OCI-LY7 (cell line): ENCODE results near the gene KIFC1. TPM values are rescaled to one million over a fixed set of nuclear protein-coding genes. Genes with fewer than 3 reads are reported as not detected.
"Not testable (repeated sequence)": the region's sequence is repeated elsewhere in the genome, so short reads cannot be mapped to it uniquely, and the experiment has no call there.

Experiments
- BruUV-seq: library from RNA; stranded (reverse); fragments of 400-500 nt; replicated peaks from 2 replicates; lab custom pipeline; 2021; lab: Mats Ljungman, UMichigan
- CTCF ChIA-PET: fragments of 300-600 bp; sonication (Branson Sonifier 250); formaldehyde crosslinking; loops from one replicate; lab custom pipeline; 2022; ENCODE audit warnings: antibody characterized with exemption; ENCODE audit not compliant: unreplicated experiment; lab: Charles Lee
- POLR2A ChIA-PET: fragments of 300-600 bp; sonication (Branson Sonifier 250); formaldehyde crosslinking; loops from one replicate; lab custom pipeline; 2022; ENCODE audit warnings: antibody characterized with exemption; lab: Charles Lee
- DNase-seq: peaks from one replicate; pipeline ENCODE4 v3.0.0-alpha.2; 2015; ENCODE audit warnings: low spot score
- H2AFZ ChIP-seq: fragments of 200-600 bp; sonication (generic), shearing (Covaris generic); 2 replicates; pipeline ENCODE4 v1.6.1; 2014; ENCODE audit warnings: mild to moderate bottlenecking, antibody characterized with exemption, low read length, moderate library complexity
- H3K27ac ChIP-seq: fragments of 200-600 bp; sonication (generic); 2 replicates; pipeline ENCODE4 v1.5.1; 2014; ENCODE audit warnings: mixed run types, low read depth, mild to moderate bottlenecking, moderate library complexity, low read length, inconsistent platforms; ENCODE audit not compliant: poor library complexity, severe bottlenecking
- H3K36me3 ChIP-seq: fragments of 200-600 bp; sonication (generic); 2 replicates; pipeline ENCODE4 v1.6.1; 2014; ENCODE audit warnings: mild to moderate bottlenecking, antibody characterized with exemption, low read length, moderate library complexity, mixed read lengths; ENCODE audit not compliant: insufficient read depth
- H3K4me1 ChIP-seq: fragments of 200-600 bp; sonication (generic); 2 replicates; pipeline ENCODE4 v1.5.1; 2014; ENCODE audit warnings: mild to moderate bottlenecking, low read length; ENCODE audit not compliant: insufficient read depth, poor library complexity, severe bottlenecking
- H3K4me2 ChIP-seq: fragments of 200-600 bp; sonication (generic); 2 replicates; pipeline ENCODE4 v1.6.1; 2014; ENCODE audit warnings: mild to moderate bottlenecking, low read length
- H3K4me3 ChIP-seq: fragments of 200-600 bp; sonication (generic); 2 replicates; pipeline ENCODE4 v1.5.1; 2014; ENCODE audit warnings: mild to moderate bottlenecking, low read depth, low read length; ENCODE audit not compliant: poor library complexity, severe bottlenecking
- H3K79me2 ChIP-seq: fragments of 200-600 bp; sonication (generic); 2 replicates; pipeline ENCODE4 v1.6.1; 2016; ENCODE audit warnings: low read depth, mild to moderate bottlenecking, low read length, moderate library complexity, mixed read lengths; ENCODE audit not compliant: insufficient read depth
- H3K9me2 ChIP-seq: fragments of 200-600 bp; sonication (generic); 2 replicates; pipeline ENCODE4 v1.6.1; 2016; ENCODE audit warnings: mild to moderate bottlenecking, low read length, mixed read lengths; ENCODE audit not compliant: insufficient read depth
- H3K9me3 ChIP-seq: fragments of 200-600 bp; sonication (generic); 2 replicates; pipeline ENCODE4 v1.6.1; 2014; ENCODE audit warnings: mild to moderate bottlenecking, mixed run types, low read length, mixed read lengths
- H4K20me1 ChIP-seq: fragments of 200-600 bp; sonication (generic); 2 replicates; pipeline ENCODE4 v1.6.1; 2014; ENCODE audit warnings: mild to moderate bottlenecking, antibody characterized with exemption, low read length, moderate library complexity, mixed read lengths; ENCODE audit not compliant: insufficient read depth
- EZH2phosphoT487 ChIP-seq: fragments of 200-600 bp; sonication (generic); IDR thresholded peaks from 2 replicates; pipeline ENCODE4 v1.6.1; 2018; ENCODE audit warnings: low read depth, borderline replicate concordance, mild to moderate bottlenecking, mixed run types, antibody characterized with exemption, low read length, moderate library complexity, mixed read lengths
- intact Hi-C: fragments of 100-400 bp; cut with micrococcal nuclease; formaldehyde crosslinking; loops from one replicate; pipeline ENCODE4 v1.10.0; 2022; ENCODE audit not compliant: unreplicated experiment
- total RNA-seq, 2 experiments: library from RNA; depleted of rRNA in 1 of 2; stranded (reverse); fragments of >200 nt in 1 of 2; shearing (Covaris generic) in 1 of 2; gene quantifications; 2 replicates each; pipeline ENCODE4 v1.2.3, GENCODE V29; 2014 to 2022
- TF ChIP-seq, protein P1 (sequence below): fragments of 200-600 bp; sonication (generic); conservative IDR thresholded peaks from 2 replicates; pipeline ENCODE4 v1.5.1; 2014; ENCODE audit warnings: mild to moderate bottlenecking, antibody characterized with exemption, low read length, moderate library complexity, mixed read lengths

KIFC1 gene
- total RNA-seq, 2 experiments from 2014 or later: 138 to 167 TPM

DNA sequence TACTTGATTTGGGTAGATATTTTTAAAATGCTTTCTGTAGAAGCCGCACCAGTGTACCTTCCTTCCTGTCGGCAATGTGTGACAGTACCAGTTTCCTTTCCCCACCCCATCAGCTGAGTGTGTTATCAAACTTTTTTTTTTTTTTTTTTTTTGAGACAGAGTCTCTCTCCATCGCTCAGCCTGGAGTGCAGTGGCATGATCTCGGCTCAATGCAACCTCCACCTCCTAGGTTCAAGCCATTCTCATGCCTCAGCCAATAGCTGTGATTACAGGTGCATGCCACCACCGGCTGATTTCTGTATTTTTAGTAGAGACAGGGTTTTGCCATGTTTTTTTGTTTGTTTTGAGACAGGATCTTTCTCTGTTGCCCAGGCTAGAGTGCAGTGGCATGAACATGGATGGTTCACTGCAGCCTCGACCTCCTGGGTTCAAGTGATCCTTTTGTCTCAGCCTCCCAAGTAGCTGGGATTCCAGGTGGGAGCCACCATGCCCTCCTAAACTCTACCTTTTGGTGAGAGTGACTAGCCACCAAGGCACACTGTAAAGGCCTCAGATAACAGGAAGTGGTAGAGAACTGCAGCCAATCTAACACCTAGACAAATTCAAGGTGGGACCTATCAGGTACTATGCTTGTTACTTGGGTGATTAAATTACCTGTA lies 47.5 kb upstream of the KIFC1 start:
- ChIA-PET POLR2A (interaction anchor here (0.7 to 4.4 kb wide), 5 partner anchors 13 to 166 kb away, joined by 3 to 20 read pairs (median 8); partner anchors contain the start of gene ZBTB22), CTCF (interaction anchor here (0.7 to 1.5 kb wide), 2 partner anchors 10 to 26 kb away, joined by 4 to 6 read pairs; partner anchors contain the start of gene ZBTB22)
- peak overlapping the region; percentile 78 for H3K4me2 ChIP-seq
- peak overlapping the region; percentile 77; the same call in 1 of the 2 replicates for H2AFZ ChIP-seq
- no peaks in the 10 kb centered on the region for H3K79me2 ChIP-seq
- peak; percentile 78 for DNase-seq
- intact Hi-C loops: loop anchor here (2.0 kb wide), 2 partner anchors 45 to 67 kb away; partner anchors contain the start of genes B3GALT4 and RGL2
- peak overlapping the region; percentile 39 for H3K4me3 ChIP-seq
- H3K36me3 ChIP-seq: no peaks in the 10 kb centered on the region
- peak overlapping the region; percentile 86 for H3K27ac ChIP-seq
- no peaks in the 10 kb centered on the region for H4K20me1 ChIP-seq
- BruUV-seq: no TSS peak
- no peaks in the 10 kb centered on the region for H3K9me3 ChIP-seq
- peaks cover 47% of the 10 kb centered on the region for H3K4me1 ChIP-seq
- TF ChIP-seq, protein P1, sequence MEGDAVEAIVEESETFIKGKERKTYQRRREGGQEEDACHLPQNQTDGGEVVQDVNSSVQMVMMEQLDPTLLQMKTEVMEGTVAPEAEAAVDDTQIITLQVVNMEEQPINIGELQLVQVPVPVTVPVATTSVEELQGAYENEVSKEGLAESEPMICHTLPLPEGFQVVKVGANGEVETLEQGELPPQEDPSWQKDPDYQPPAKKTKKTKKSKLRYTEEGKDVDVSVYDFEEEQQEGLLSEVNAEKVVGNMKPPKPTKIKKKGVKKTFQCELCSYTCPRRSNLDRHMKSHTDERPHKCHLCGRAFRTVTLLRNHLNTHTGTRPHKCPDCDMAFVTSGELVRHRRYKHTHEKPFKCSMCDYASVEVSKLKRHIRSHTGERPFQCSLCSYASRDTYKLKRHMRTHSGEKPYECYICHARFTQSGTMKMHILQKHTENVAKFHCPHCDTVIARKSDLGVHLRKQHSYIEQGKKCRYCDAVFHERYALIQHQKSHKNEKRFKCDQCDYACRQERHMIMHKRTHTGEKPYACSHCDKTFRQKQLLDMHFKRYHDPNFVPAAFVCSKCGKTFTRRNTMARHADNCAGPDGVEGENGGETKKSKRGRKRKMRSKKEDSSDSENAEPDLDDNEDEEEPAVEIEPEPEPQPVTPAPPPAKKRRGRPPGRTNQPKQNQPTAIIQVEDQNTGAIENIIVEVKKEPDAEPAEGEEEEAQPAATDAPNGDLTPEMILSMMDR: no peak
- no peak for TF ChIP-seq EZH2phosphoT487
- H3K9me2 ChIP-seq: no peaks in the 10 kb centered on the region

DNA sequence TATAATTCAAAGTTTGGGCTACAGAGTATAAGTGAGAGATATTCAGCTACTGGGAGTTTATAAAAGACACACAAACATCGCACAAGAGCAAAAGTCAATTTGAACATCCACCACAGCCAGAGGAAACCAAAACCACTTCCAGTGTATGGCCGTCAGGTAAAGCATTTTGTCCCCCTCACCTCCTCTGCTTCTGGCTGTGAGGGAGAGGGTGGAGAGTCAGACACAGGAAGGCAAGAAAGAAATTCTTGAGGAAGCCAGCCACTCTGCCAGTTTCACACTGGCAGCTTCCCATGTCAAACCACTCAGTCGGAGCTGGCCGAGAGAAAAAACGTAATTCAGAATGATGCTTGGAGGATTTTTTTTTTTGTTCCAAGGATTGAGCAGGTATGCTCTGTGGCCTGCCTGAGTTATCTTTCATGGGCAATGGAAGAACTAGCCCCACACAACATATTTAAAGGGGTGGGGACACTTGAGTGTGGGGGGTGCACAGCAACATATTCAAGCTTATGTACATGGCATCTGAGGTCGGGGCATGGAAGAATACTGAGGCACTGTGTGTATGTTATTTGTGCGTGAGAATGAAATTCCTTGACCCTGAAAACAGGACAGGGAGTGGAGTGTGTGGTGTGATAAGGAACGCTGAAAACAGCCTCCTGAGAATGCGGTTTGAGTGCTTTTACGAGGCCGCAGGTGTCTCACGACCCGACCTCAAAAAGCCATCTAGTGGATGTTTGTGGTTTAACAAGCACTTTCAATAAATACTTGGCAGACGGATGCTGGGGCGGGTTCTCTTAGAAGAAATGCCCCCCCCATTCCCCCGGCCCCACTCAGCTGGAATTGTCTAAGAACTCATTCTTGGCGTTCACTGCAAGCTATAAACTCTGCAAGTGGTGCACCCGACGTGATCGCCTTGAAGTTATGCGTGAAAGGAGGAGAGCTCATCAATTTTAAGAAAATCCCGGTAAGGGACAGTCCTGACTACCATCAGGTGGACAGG lies 46.6 kb upstream of the KIFC1 start:
- no peaks in the 10 kb centered on the region for H3K9me2 ChIP-seq
- peaks cover 49% of the 10 kb centered on the region for H3K4me1 ChIP-seq
- intact Hi-C loops: loop anchor here (1.0 to 2.0 kb wide), 5 partner anchors 21 to 68 kb away; partner anchors contain the start of genes B3GALT4, KIFC1, RGL2 and TAPBP
- no TSS peak for BruUV-seq
- DNase-seq: peak; percentile 91
- no peaks in the 10 kb centered on the region for H3K36me3 ChIP-seq
- no peaks in the 10 kb centered on the region for H4K20me1 ChIP-seq
- H3K4me2 ChIP-seq: peak overlapping the region; percentile 78
- H3K27ac ChIP-seq: peak overlapping the region; percentile 86
- ChIA-PET POLR2A (interaction anchor here (0.7 to 4.4 kb wide), 7 partner anchors 15 to 251 kb away, joined by 3 to 20 read pairs (median 6); partner anchors contain the start of genes RPS18, VPS52 and ZBTB22), CTCF (interaction anchor here (1.5 kb wide), 1 partner anchor 27 kb away, joined by 6 read pairs; the partner anchor contains the start of gene ZBTB22)
- no peaks in the 10 kb centered on the region for H3K79me2 ChIP-seq
- H3K9me3 ChIP-seq: no peaks in the 10 kb centered on the region
- H3K4me3 ChIP-seq: peak overlapping the region; percentile 39
- H2AFZ ChIP-seq: peak overlapping the region; percentile 77; the same call in 1 of the 2 replicates
- TF ChIP-seq EZH2phosphoT487: no peak
- TF ChIP-seq, protein P1: peak; percentile 75

DNA sequence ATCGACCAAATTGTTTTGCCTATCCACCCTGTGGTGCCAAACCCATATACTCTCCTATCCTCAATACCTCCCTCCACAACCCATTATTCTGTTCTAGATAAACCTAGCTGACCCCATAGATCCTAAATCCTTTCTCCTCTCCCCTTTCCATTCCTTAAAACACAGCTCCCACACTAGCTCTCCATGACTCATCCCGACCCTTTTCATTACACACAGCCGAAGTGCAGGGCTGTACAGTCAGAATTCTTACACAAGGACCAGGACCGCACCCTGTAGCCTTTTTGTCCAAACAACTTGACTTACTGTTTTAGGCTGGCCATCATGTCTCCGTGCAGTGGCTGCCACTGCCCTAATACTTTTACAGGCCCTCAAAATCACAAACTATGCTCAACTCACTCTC lies 44.7 kb upstream of the KIFC1 start:
- BruUV-seq, H3K9me2 ChIP-seq, H3K79me2 ChIP-seq, H3K4me2 ChIP-seq, H3K36me3 ChIP-seq, CTCF ChIA-PET, DNase-seq, H4K20me1 ChIP-seq, intact Hi-C loops, H3K27ac ChIP-seq, H3K4me3 ChIP-seq, POLR2A ChIA-PET, H2AFZ ChIP-seq, H3K9me3 ChIP-seq: not testable (repeated sequence)
- H3K4me1 ChIP-seq: peaks cover 37% of the 10 kb centered on the region
